IMR-90 (cell line): ENCODE data around the gene MRTFA. TPM values are rescaled to one million over a fixed set of nuclear protein-coding genes. Genes with fewer than 3 reads are reported as not detected.

ENCODE experiments used
- ATAC-seq: fragments of 200-7000 bp; cut with Tn5 transposase; 2 replicates; pipeline ENCODE4 v1.9.1; 2020; ENCODE audit warnings: low read depth, mild to moderate bottlenecking, moderate library complexity
- BruUV-seq: library from RNA; stranded (reverse); fragments of 400-500 nt; replicated peaks from 2 replicates; lab custom pipeline; 2021; lab: Mats Ljungman, UMichigan
- CTCF ChIA-PET: fragments of 300-600 bp; formaldehyde crosslinking; extraction: SDS; loops from one replicate; lab custom pipeline; 2021; ENCODE audit warnings: antibody characterized with exemption; lab: Yijun Ruan, JAX
- POLR2A ChIA-PET: fragments of 300-600 bp; sonication (Branson Sonifier 250); formaldehyde crosslinking; loops from one replicate; lab custom pipeline; 2022; ENCODE audit warnings: antibody characterized with exemption; ENCODE audit not compliant: unreplicated experiment; lab: Charles Lee
- DNase-seq: peaks from one replicate; pipeline ENCODE4 v3.0.0; 2013
- H2AFZ ChIP-seq: replicated peaks from 2 replicates; pipeline ENCODE3; 2013; ENCODE audit warnings: low read length, mild to moderate bottlenecking; ENCODE audit not compliant: poor library complexity
- H2AK5ac ChIP-seq: 2 replicates; pipeline ENCODE4 v1.6.1; 2013; ENCODE audit warnings: low read depth, low read length, inconsistent platforms
- H2AK9ac ChIP-seq: replicated peaks from 2 replicates; pipeline ENCODE3; 2013; ENCODE audit warnings: mild to moderate bottlenecking, low read depth, low read length, moderate library complexity; ENCODE audit not compliant: poor library complexity
- H2BK120ac ChIP-seq: 2 replicates; pipeline ENCODE4 v1.6.1; 2013; ENCODE audit warnings: low read depth, low read length, inconsistent platforms
- H2BK15ac ChIP-seq: 3 replicates; pipeline ENCODE4 v1.6.1; 2013; ENCODE audit warnings: low read depth, low read length, inconsistent platforms
- H2BK20ac ChIP-seq: 2 replicates; pipeline ENCODE4 v1.6.1; 2013; ENCODE audit warnings: low read depth, mild to moderate bottlenecking, inconsistent platforms, low read length, moderate library complexity
- H2BK5ac ChIP-seq: 2 replicates; pipeline ENCODE4 v1.6.1; 2013; ENCODE audit warnings: mild to moderate bottlenecking, low read depth, low read length, inconsistent platforms; ENCODE audit not compliant: poor library complexity, severe bottlenecking
- H3K14ac ChIP-seq: replicated peaks from 2 replicates; pipeline ENCODE4 v1.6.1; 2013; ENCODE audit warnings: low read depth, low read length, inconsistent platforms
- H3K18ac ChIP-seq: 2 replicates; pipeline ENCODE4 v1.6.1; 2013; ENCODE audit warnings: low read depth, low read length, control low read depth
- H3K23ac ChIP-seq: 2 replicates; pipeline ENCODE4 v1.6.1; 2013; ENCODE audit warnings: low read depth, low read length, inconsistent platforms
- H3K27ac ChIP-seq: 2 replicates; pipeline ENCODE4 v1.5.1; 2013; ENCODE audit warnings: mild to moderate bottlenecking, control low read depth, low read length; ENCODE audit not compliant: insufficient read depth
- H3K27me3 ChIP-seq: 2 replicates; pipeline ENCODE4 v1.6.1; 2013; ENCODE audit warnings: low read length; ENCODE audit not compliant: control insufficient read depth, insufficient read depth
- H3K36me3 ChIP-seq: 2 replicates; pipeline ENCODE4 v1.6.1; 2013; ENCODE audit warnings: low read length, mixed read lengths; ENCODE audit not compliant: control insufficient read depth, insufficient read depth
- H3K4ac ChIP-seq: 2 replicates; pipeline ENCODE4 v1.6.1; 2013; ENCODE audit warnings: low read depth, low read length, inconsistent platforms
- H3K4me1 ChIP-seq: 2 replicates; pipeline ENCODE4 v1.6.1; 2013; ENCODE audit warnings: low read length, mixed read lengths; ENCODE audit not compliant: control insufficient read depth, insufficient read depth
- H3K4me2 ChIP-seq: 2 replicates; pipeline ENCODE4 v1.6.1; 2013; ENCODE audit warnings: low read depth, mild to moderate bottlenecking, control low read depth, low read length, moderate library complexity
- H3K4me3 ChIP-seq: 2 replicates; pipeline ENCODE4 v1.5.1; 2013; ENCODE audit warnings: low read depth, mild to moderate bottlenecking, control low read depth, low read length, moderate library complexity; ENCODE audit not compliant: insufficient read depth
- H3K56ac ChIP-seq: 2 replicates; pipeline ENCODE4 v1.6.1; 2013; ENCODE audit warnings: low read length, inconsistent platforms; ENCODE audit not compliant: insufficient read depth; ENCODE audit errors: extremely low read depth
- H3K79me1 ChIP-seq, 2 experiments: 2 replicates each; pipeline ENCODE4 v1.6.1; 2013; ENCODE audit warnings: low read length in 2 of 2, inconsistent platforms in 1 of 2, low read depth in 1 of 2
- H3K9ac ChIP-seq: 2 replicates; pipeline ENCODE4 v1.6.1; 2013; ENCODE audit warnings: low read depth, low read length, control low read depth
- H3K9me1 ChIP-seq: 2 replicates; pipeline ENCODE4 v1.6.1; 2013; ENCODE audit warnings: low read length, inconsistent platforms; ENCODE audit not compliant: insufficient read depth
- H3K9me3 ChIP-seq: 2 replicates; pipeline ENCODE4 v1.6.1; 2013; ENCODE audit warnings: low read length; ENCODE audit not compliant: control insufficient read depth, insufficient read depth
- H4K20me1 ChIP-seq: 2 replicates; pipeline ENCODE4 v1.6.1; 2013; ENCODE audit warnings: low read length, inconsistent platforms; ENCODE audit not compliant: insufficient read depth
- H4K5ac ChIP-seq: 2 replicates; pipeline ENCODE4 v1.6.1; 2013; ENCODE audit warnings: mild to moderate bottlenecking, low read depth, low read length, control low read depth
- H4K8ac ChIP-seq, 2 experiments: 2 replicates each; pipeline ENCODE4 v1.6.1; 2013; ENCODE audit warnings: low read depth in 2 of 2, low read length in 2 of 2, control low read depth in 1 of 2, inconsistent platforms in 1 of 2
- H4K91ac ChIP-seq: 2 replicates; pipeline ENCODE4 v1.6.1; 2013; ENCODE audit warnings: low read depth, low read length, inconsistent platforms; ENCODE audit not compliant: insufficient read depth
- BHLHE40 ChIP-seq: fragments of 150-350 bp; IDR thresholded peaks from 2 replicates; pipeline ENCODE4 v1.6.1; 2016; ENCODE audit warnings: mild to moderate bottlenecking, low read depth, low read length
- ELK1 ChIP-seq: fragments of 150-350 bp; IDR thresholded peaks from 2 replicates; pipeline ENCODE4 v1.6.1; 2016; ENCODE audit warnings: low read depth, mild to moderate bottlenecking, low read length, moderate library complexity, borderline replicate concordance
- FOS ChIP-seq: fragments of 150-350 bp; IDR thresholded peaks from 2 replicates; pipeline ENCODE4 v1.6.1; 2016; ENCODE audit warnings: low read depth, low read length
- MAFK ChIP-seq: IDR thresholded peaks from 2 replicates; pipeline ENCODE4 v1.6.1; 2012; ENCODE audit warnings: low read depth, low read length, improper control_type of control experiment
- MAZ ChIP-seq: IDR thresholded peaks from 2 replicates; pipeline ENCODE4 v1.6.1; 2012; ENCODE audit warnings: low read depth, mild to moderate bottlenecking, low read length, improper control_type of control experiment, moderate library complexity, borderline replicate concordance
- MXI1 ChIP-seq: IDR thresholded peaks from 2 replicates; pipeline ENCODE4 v1.6.1; 2012; ENCODE audit warnings: low read depth, mild to moderate bottlenecking, low read length, moderate library complexity, borderline replicate concordance
- NFE2L2 ChIP-seq: fragments of 150-350 bp; IDR thresholded peaks from 2 replicates; pipeline ENCODE4 v1.6.1; 2016; ENCODE audit warnings: low read depth, mild to moderate bottlenecking, low read length
- POLR2A ChIP-seq: IDR thresholded peaks from 2 replicates; pipeline ENCODE4 v1.6.1; 2012; ENCODE audit warnings: mild to moderate bottlenecking, low read depth, low read length
- RCOR1 ChIP-seq: IDR thresholded peaks from 2 replicates; pipeline ENCODE4 v1.6.1; 2012; ENCODE audit warnings: mild to moderate bottlenecking, low read length, improper control_type of control experiment; ENCODE audit not compliant: insufficient replicate concordance
- RFX5 ChIP-seq: IDR thresholded peaks from 2 replicates; pipeline ENCODE4 v1.8.0; 2012; ENCODE audit warnings: low read depth, mild to moderate bottlenecking, low read length, moderate library complexity
- USF2 ChIP-seq: fragments of 150-350 bp; IDR thresholded peaks from 2 replicates; pipeline ENCODE4 v1.6.1; 2017; ENCODE audit warnings: mild to moderate bottlenecking, antibody characterized with exemption, low read length, low read depth
- WGBS, 2 experiments: methylation state at CpG; one replicate each; pipeline versions ENCODE4 v1.1.5 to v1.1.7; 2013; ENCODE audit warnings: missing lambda C conversion rate in 2 of 2; ENCODE audit not compliant: insufficient read length in 1 of 2; ENCODE audit errors: extremely low coverage in 2 of 2; 5-methylcytosine and 5-hydroxymethylcytosine counted together
- dilution Hi-C: fragments of 300-500 bp; cut with HindIII; formaldehyde crosslinking; loops from one replicate; pipeline ENCODE4 v1.14.3; 2018; ENCODE audit warnings: low sequenced_read_pairs; ENCODE audit not compliant: unreplicated experiment
- in situ Hi-C: fragments of 300-500 bp; cut with MboI; formaldehyde crosslinking; loops from 3 replicates; pipeline ENCODE4 v1.14.3; 2019; ENCODE audit warnings: low sequenced_read_pairs, inconsistent platforms, mixed read lengths
- intact Hi-C: fragments of 100-400 bp; cut with micrococcal nuclease; formaldehyde crosslinking; loops from 2 replicates; pipeline ENCODE4 v1.10.0; 2022
- polyA plus RNA-seq, 3 experiments: library from polyadenylated mRNA; depleted of rRNA; stranded (reverse); fragments of >200 nt; gene quantifications; 2 replicates each; pipeline ENCODE4 v1.2.3, GENCODE V29; 2012; ENCODE audit warnings: low replicate concordance in 1 of 3
- total RNA-seq: library from RNA; depleted of rRNA; stranded (reverse); fragments of >200 nt; gene quantifications from 2 replicates; pipeline ENCODE4 v1.2.3, GENCODE V29; 2012

Gene MRTFA
- total and polyA plus RNA-seq, 2 of the 4 experiments (the other 2 are of a cell fraction): 12.5 to 17.2 TPM

- no peak for TF ChIP-seq MXI1
- TF ChIP-seq RCOR1: no peak
- TF ChIP-seq USF2: no peak
- no peak for TF ChIP-seq MAZ
- TF ChIP-seq RFX5: no peak
- no peak for TF ChIP-seq FOS
- no peak for TF ChIP-seq POLR2A
- no peak for TF ChIP-seq BHLHE40
- TF ChIP-seq ELK1: no peak
- TF ChIP-seq NFE2L2: no peak
- TF ChIP-seq MAFK: no peak
- Histone ChIP-seq H2BK20ac (no peak overlapping the region), H3K4ac (peak overlapping the region; percentile 43; the same call in 1 of the 2 replicates), H2AK9ac (peak overlapping the region; percentile 20), H3K9me3 (no peaks in the 10 kb centered on the region), H3K4me3 (no peak overlapping the region), H3K18ac (no peak overlapping the region), H3K9ac (no peak overlapping the region), H3K27ac (no peak overlapping the region), H2BK15ac (no peak overlapping the region), H3K4me1 (peaks cover 16% of the 10 kb centered on the region), H4K91ac (peak overlapping the region; percentile 4), H3K9me1 (peaks cover 6% of the 10 kb centered on the region; the same call in 1 of the 2 replicates), H2BK5ac (no peak overlapping the region), H3K56ac (no peak overlapping the region), H3K79me1 (no peaks in the 10 kb centered on the region), H4K8ac (0 out of 4 replicates have a peak overlapping the region, but pooled peaks of 1 of the 2 experiments have one; percentile 21), H3K14ac (no peak overlapping the region), H2BK120ac (0 out of 2 replicates have a peak overlapping the region, but pooled peaks have one; percentile 64), H4K5ac (no peak overlapping the region), H3K4me2 (no peak overlapping the region), H4K20me1 (no peaks in the 10 kb centered on the region), H3K36me3 (no peaks in the 10 kb centered on the region), H3K23ac (no peak overlapping the region), H2AK5ac (peak overlapping the region; percentile 72; the same call in 1 of the 2 replicates), H3K27me3 (no peaks in the 10 kb centered on the region), H2AFZ (peak overlapping the region; percentile 73)
- DNase-seq (no peak), ATAC-seq (no peak)
- in situ Hi-C loops (loop anchor here (5.0 kb wide), 1 partner anchor 81 kb away; no protein-coding TSS in a partner anchor), dilution Hi-C loops (no loop called here), intact Hi-C loops (no loop called here)
- ChIA-PET POLR2A (no interaction called here), CTCF (no interaction called here)
- 96% methylated on average over 12 of the region's 19 CpGs; no CpG with 5 or more reads in 1 of the 2 experiments for WGBS, 2 experiments
- BruUV-seq: no TSS peak
These were observed 44.9 kb upstream of the MRTFA start for GRCh38 chr22:40681451-40681850.
